Measurements from ENCODE around the gene ZNF750.
A peak's percentile ranks its signal among the peaks of the same experiment; 100 is the strongest.
"Not testable (repeated sequence)": the region's sequence is repeated elsewhere in the genome, so short reads cannot be mapped to it uniquely, and the experiment has no call there.

The ZNF750 gene

DNA sequence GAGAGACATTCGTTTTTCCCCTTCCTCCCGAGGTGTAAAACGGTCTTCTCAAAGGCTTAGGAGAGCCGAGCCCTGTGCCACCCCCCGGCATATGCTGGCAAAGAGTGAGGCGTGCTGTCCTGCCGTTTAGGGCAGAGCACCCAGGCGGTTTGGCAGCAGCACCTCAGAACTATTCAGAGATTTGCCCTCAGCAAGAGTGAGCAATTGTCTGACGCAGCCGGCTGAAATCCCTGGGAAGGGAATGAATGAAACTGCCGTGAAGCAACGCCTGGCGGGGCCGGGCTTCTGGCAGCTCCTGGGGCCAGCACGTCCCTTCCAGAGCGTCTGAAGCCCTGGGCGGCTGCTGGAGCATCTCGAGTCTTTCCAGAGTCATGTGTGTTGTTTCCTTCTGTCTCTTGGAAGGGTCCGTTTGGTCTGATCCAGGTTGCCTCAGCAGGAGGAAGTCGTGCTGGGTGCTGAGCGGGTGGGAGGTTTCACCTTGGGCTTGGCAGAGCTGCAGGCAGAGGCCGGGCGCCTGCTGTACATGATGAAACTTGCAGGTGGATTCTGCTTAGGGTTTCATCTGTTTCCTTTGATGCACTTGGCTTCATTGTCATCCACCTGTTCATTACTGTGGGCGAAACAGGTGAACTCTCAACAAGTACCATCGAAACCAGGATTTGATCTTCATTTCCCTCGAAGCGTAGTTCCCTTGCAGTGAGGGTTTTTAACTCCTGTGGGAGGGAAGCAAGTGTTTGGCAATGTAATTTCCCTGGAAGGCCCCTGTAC is 52.6 kb downstream of the ZNF750 start:
- TF ChIP-seq, protein P1, sequence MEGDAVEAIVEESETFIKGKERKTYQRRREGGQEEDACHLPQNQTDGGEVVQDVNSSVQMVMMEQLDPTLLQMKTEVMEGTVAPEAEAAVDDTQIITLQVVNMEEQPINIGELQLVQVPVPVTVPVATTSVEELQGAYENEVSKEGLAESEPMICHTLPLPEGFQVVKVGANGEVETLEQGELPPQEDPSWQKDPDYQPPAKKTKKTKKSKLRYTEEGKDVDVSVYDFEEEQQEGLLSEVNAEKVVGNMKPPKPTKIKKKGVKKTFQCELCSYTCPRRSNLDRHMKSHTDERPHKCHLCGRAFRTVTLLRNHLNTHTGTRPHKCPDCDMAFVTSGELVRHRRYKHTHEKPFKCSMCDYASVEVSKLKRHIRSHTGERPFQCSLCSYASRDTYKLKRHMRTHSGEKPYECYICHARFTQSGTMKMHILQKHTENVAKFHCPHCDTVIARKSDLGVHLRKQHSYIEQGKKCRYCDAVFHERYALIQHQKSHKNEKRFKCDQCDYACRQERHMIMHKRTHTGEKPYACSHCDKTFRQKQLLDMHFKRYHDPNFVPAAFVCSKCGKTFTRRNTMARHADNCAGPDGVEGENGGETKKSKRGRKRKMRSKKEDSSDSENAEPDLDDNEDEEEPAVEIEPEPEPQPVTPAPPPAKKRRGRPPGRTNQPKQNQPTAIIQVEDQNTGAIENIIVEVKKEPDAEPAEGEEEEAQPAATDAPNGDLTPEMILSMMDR (IDR thresholded peaks at IDR 0.05; ENCODE audit: borderline replicate concordance, insufficient read depth, low read depth, low read length), result no peak

DNA sequence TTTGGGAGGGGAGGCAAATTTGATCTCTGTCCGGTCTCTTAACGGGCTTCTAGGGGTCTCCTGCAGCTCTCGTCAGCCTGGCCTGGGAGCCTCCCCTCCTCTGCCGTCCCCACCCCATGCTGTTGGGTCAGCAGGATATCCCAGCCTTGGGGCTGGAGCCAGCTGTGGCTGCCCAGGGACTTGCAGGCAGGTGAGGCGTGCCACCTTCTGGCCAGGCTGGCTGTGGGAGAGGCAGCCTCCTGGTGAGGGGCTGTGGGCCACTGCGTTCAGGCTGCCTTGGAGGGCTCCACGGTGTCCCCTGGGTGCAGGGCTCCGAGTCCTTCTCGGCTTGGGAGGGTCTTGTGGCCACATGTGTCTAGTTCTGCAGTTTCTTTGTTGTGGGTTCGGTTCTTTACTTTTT is 53.4 kb downstream of the ZNF750 start:
- H3K4me3 ChIP-seq (ENCODE audit: low read depth, low read length), result no peak overlapping the region
- TF ChIP-seq, protein P1 (IDR thresholded peaks at IDR 0.05; ENCODE audit: borderline replicate concordance, insufficient read depth, low read depth, low read length), result no peak

More for the DNA sequence above, 52.6 kb downstream of the ZNF750 start:
- H3K4me3 ChIP-seq (ENCODE audit: low read depth, low read length), result no peak overlapping the region

DNA sequence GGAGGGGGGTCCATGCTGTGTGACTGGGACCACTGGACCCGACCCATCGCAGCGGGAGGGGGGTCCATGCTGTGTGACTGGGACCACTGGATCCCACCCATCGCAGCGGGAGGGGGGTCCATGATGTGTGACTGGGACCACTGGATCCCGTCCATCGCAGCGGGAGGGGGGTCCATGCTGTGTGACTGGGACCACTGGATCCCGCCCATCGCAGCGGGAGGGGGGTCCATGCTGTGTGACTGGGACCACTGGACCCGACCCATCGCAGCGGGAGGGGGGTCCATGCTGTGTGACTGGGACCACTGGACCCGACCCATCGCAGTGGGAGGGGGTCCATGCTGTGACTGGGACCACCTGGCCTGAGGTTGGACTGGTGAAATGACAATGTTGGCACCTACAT is 54.2 kb downstream of the ZNF750 start:
- not testable (repeated sequence) for H3K4me3 ChIP-seq (ENCODE audit: low read depth, low read length)

DNA sequence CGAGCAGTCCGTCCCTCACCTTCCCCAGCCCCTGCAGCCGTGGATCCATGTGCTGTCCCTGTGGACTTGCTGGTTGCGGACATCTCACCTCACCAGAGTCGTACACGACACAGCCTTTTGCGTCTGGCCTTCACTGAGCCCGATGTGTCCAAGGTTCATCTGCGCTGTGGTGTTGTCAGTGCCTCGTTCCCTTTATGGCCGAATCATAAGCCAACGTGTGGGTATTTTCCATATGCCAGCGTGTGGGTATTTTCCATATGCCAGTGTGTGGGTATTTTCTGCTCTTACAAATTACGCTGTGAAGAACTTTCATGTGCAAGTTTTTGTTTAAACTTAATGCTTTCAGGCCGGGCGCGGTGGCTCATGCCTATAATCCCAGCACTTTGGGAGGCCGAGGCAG is 56.3 kb downstream of the ZNF750 start:
- TF ChIP-seq, protein P1 (IDR thresholded peaks at IDR 0.05; ENCODE audit: borderline replicate concordance, insufficient read depth, low read depth, low read length), result no peak
- no peak overlapping the region for H3K4me3 ChIP-seq (ENCODE audit: low read depth, low read length)

DNA sequence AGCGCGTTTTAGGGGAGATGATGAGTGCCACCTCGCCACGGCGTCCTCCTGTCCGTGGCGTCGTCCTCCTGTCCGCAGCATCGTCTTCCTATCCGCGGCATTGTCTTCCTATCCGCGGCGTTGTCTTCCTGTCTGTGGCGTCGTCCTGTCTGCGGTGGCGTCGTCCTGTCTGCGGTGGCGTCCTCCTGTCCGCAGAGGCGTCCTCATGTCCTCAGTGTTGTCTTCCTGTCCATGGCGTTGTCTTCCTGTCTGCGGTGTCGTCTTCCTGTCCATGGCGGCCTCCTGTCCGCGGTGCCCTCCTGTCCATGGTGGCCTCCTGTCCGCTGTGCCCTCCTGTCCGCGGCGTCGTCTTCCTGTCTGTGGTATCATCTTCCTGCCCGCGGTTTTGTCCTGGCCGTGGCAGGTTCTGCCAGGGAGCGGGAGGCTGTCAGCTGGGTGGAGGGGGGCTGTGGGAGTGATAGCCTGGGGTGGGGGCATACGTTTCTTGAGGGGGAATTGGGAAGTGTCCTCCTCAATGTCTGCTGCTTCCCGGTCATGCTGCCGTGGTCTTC is 57.1 kb downstream of the ZNF750 start:
- H3K4me3 ChIP-seq (ENCODE audit: low read depth, low read length), result no peak overlapping the region
- TF ChIP-seq, protein P1 (IDR thresholded peaks at IDR 0.05; ENCODE audit: borderline replicate concordance, insufficient read depth, low read depth, low read length), result no peak

DNA sequence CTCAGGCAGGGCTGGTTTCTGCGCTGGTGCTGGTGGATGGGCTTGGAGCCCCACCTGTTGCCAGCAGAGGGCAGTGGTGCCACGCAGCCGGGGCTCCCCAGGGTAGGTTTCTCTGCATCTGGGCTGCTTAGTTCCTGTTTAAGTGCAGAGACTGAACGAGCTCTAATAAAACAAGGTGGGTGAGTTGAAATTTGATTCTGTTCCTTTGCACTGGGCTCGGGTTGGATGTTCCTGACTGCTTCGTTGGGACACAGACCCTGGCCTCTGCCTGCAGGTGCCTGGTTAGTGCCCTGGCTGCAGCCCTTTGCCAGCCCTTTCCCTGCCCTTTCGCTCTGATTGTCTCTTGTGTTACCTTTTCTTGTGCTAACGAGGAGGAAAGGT is 57.9 kb downstream of the ZNF750 start:
- TF ChIP-seq, protein P1 (IDR thresholded peaks at IDR 0.05; ENCODE audit: borderline replicate concordance, insufficient read depth, low read depth, low read length), result peak; percentile 97
- H3K4me3 ChIP-seq (ENCODE audit: low read depth, low read length), result no peak overlapping the region

DNA sequence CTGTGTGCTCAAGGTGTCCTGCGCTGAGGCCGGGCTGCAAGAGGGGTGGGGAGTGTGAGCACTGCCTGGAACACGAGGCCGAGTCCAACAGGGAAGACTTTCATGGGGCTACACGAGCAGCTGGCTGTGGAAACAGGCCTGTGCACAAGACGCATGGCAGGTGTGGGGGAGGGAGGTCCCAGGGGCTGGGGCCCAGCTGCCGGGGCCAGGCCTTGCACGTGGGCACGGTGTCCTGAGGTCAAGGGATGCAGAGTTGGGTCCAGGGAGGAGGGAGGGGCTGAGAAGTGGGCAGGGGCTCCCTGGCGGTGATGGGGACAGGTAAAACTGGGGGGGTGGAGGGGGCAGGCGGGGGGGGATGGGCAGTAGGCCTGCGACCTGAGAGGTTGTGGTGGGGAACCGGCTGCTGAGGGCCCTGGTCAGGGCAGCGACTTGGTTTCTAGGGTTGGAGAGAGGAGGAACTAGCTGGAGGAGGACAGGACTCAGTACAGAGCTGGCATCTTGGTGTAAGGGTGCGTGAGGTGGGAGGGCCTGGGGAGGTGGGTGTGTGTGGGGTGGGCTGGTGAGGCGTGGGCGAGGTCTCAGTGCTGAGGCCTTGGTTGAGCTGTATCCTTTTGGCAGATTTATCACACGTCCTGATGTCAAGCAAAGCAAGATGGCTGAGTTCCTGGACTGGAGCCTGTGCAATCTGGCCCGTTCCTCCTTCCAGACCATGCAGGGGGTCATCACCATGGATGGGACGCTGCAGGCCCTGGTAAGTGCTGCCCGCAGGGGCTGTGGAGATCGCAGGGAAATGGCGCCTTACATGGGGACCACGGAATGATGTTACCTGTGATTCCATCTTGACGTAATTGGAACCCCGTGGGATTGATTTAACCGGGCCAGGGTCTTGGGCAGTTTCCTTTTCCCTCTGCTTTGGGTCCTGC is 58.6 kb downstream of the ZNF750 start:
- no peak overlapping the region for H3K4me3 ChIP-seq (ENCODE audit: low read depth, low read length)

More for the DNA sequence above, 58.6 kb downstream of the ZNF750 start:
- TF ChIP-seq, protein P1 (IDR thresholded peaks at IDR 0.05; ENCODE audit: borderline replicate concordance, insufficient read depth, low read depth, low read length), result no peak
